ENCODE measurements around the gene SPAG17.

The SPAG17 gene

DNA sequence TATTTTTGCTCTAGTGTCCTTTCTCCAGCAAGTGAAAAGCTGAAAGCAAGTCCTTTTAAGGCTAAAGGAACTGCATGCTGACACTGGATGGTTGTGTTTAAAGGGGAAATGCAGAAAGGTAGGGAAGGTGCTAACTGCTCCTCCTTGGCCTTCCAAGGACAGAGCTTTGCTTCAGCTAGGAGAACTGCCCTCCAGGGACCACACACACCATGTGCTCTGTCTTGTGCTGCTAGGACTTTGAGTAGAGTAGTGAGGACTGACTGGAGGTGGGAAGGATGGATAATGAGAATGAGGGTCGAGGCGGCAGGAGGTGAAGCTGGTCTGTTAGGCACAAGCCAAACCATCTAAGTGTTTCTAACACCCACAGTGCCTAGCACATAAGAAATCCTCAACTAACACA lies 177.6 kb downstream of the SPAG17 start:
- no peak for TF ChIP-seq FOXP2 (optimal IDR thresholded peaks at IDR 0.05; ENCODE audit: borderline replicate concordance, extremely low read depth, extremely low read length, insufficient read depth)
- TF ChIP-seq SIN3A (IDR thresholded peaks at IDR 0.05; ENCODE audit: borderline replicate concordance, insufficient read depth, low read length): no peak
- no peak for TF ChIP-seq POLR2AphosphoS5 (IDR thresholded peaks at IDR 0.05; ENCODE audit: low read depth, low read length)
- TF ChIP-seq, protein P1, sequence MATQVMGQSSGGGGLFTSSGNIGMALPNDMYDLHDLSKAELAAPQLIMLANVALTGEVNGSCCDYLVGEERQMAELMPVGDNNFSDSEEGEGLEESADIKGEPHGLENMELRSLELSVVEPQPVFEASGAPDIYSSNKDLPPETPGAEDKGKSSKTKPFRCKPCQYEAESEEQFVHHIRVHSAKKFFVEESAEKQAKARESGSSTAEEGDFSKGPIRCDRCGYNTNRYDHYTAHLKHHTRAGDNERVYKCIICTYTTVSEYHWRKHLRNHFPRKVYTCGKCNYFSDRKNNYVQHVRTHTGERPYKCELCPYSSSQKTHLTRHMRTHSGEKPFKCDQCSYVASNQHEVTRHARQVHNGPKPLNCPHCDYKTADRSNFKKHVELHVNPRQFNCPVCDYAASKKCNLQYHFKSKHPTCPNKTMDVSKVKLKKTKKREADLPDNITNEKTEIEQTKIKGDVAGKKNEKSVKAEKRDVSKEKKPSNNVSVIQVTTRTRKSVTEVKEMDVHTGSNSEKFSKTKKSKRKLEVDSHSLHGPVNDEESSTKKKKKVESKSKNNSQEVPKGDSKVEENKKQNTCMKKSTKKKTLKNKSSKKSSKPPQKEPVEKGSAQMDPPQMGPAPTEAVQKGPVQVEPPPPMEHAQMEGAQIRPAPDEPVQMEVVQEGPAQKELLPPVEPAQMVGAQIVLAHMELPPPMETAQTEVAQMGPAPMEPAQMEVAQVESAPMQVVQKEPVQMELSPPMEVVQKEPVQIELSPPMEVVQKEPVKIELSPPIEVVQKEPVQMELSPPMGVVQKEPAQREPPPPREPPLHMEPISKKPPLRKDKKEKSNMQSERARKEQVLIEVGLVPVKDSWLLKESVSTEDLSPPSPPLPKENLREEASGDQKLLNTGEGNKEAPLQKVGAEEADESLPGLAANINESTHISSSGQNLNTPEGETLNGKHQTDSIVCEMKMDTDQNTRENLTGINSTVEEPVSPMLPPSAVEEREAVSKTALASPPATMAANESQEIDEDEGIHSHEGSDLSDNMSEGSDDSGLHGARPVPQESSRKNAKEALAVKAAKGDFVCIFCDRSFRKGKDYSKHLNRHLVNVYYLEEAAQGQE (IDR thresholded peaks at IDR 0.05; ENCODE audit: insufficient read depth in 1 of 2, low read depth in 2 of 2, low read length in 2 of 2): no peak
- TF ChIP-seq TAF1 (IDR thresholded peaks at IDR 0.05; ENCODE audit: borderline replicate concordance, insufficient read depth, low read length): no peak

DNA sequence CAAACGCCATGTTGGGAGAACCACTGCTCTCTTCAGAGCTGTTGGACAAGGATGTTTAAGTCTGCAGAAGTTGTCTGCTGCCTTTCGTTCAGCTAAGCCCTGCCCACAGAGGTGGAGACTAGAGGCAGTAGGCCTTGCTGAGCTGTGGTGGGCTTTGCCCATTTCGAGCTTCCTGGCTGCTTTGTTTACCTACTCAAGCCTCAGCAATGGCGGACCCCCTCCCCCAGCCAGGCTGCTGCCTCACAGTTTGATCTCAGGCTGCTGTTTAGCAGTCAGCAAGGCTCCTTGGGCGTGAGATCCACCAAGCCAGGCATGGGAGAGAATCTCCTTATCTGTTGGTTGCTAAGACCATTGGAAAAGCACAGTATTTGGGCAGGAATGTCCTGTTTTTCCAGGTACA lies 180.7 kb downstream of the SPAG17 start:
- TF ChIP-seq POLR2AphosphoS5 (IDR thresholded peaks at IDR 0.05; ENCODE audit: low read depth, low read length): no peak
- TF ChIP-seq, protein P1 (IDR thresholded peaks at IDR 0.05; ENCODE audit: insufficient read depth in 1 of 2, low read depth in 2 of 2, low read length in 2 of 2): no peak
- no peak for TF ChIP-seq TAF1 (IDR thresholded peaks at IDR 0.05; ENCODE audit: borderline replicate concordance, insufficient read depth, low read length)
- no peak for TF ChIP-seq SIN3A (IDR thresholded peaks at IDR 0.05; ENCODE audit: borderline replicate concordance, insufficient read depth, low read length)
- TF ChIP-seq FOXP2 (optimal IDR thresholded peaks at IDR 0.05; ENCODE audit: borderline replicate concordance, extremely low read depth, extremely low read length, insufficient read depth): no peak

DNA sequence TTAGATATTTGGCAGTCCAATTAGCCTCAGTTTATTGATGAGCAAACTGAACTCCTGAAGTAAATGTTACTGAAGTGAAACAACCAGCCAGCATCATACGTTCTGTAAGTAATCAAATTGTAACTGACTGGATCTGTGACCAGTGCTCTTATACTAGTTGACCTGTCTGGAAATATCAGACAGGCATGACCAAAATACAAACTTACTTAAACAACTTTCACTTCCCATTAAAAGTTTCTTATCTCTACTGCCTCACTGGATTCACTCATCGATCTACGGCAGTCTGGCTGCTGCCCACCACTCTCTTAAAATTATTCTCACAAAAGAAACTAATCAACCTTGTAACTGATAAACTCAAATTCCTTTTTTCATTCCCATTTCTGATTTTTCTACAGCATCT lies 199.1 kb downstream of the SPAG17 start:
- TF ChIP-seq SIN3A (IDR thresholded peaks at IDR 0.05; ENCODE audit: borderline replicate concordance, insufficient read depth, low read length) (no peak), TAF1 (IDR thresholded peaks at IDR 0.05; ENCODE audit: borderline replicate concordance, insufficient read depth, low read length) (no peak), POLR2AphosphoS5 (IDR thresholded peaks at IDR 0.05; ENCODE audit: low read depth, low read length) (no peak)
- TF ChIP-seq, protein P1 (IDR thresholded peaks at IDR 0.05; ENCODE audit: insufficient read depth in 1 of 2, low read depth in 2 of 2, low read length in 2 of 2): no peak

DNA sequence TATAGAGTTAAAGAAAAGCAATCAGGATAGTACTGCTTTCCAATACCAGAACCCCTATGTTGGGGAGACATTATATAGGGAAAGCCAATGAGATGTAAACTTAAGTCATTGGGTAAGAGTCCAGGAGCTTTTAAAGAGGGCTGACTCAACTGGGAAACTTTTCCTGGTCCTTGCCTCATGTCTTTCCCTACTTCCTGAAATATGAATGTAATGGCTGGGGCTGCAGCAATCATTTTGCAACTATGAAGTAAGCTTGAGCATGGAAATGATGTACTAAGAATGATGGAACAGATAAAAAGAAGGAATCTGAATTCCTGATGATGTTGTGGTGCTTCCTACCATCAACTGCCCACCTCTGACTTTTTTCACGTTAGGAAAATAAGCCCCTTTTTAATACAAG lies 199.8 kb downstream of the SPAG17 start:
- TF ChIP-seq POLR2AphosphoS5 (IDR thresholded peaks at IDR 0.05; ENCODE audit: low read depth, low read length) (no peak), TAF1 (IDR thresholded peaks at IDR 0.05; ENCODE audit: borderline replicate concordance, insufficient read depth, low read length) (no peak), SIN3A (IDR thresholded peaks at IDR 0.05; ENCODE audit: borderline replicate concordance, insufficient read depth, low read length) (no peak)
- TF ChIP-seq, protein P1 (IDR thresholded peaks at IDR 0.05; ENCODE audit: insufficient read depth in 1 of 2, low read depth in 2 of 2, low read length in 2 of 2): no peak
